DND-41 (cell line): ENCODE data around the gene PHF2.

ENCODE experiments used
- ATAC-seq: fragments of 200-7000 bp; cut with Tn5 transposase; 3 replicates; pipeline ENCODE4 v1.9.1; 2021; ENCODE audit warnings: low read depth; ENCODE audit not compliant: insufficient read depth
- DNase-seq: peaks from one replicate; pipeline ENCODE4 v3.0.0-alpha.2; 2020
- H2AFZ ChIP-seq: 2 replicates; pipeline ENCODE4 v1.6.0; 2012; ENCODE audit warnings: low read depth, low read length
- H3K27ac ChIP-seq: 2 replicates; pipeline ENCODE4 v1.5.1; 2012; ENCODE audit warnings: low read length, inconsistent platforms
- H3K27me3 ChIP-seq: fragments of 200-600 bp; sonication (generic); 2 replicates; pipeline ENCODE4 v1.6.0; 2012; ENCODE audit warnings: low read length, mild to moderate bottlenecking, inconsistent platforms; ENCODE audit not compliant: insufficient read depth, poor library complexity
- H3K36me3 ChIP-seq: 2 replicates; pipeline ENCODE4 v1.5.1; 2012; ENCODE audit warnings: low read length, inconsistent platforms; ENCODE audit not compliant: insufficient read depth
- H3K4me1 ChIP-seq: 2 replicates; pipeline ENCODE4 v1.5.1; 2012; ENCODE audit warnings: mild to moderate bottlenecking, low read length; ENCODE audit not compliant: insufficient read depth
- H3K4me2 ChIP-seq: 2 replicates; pipeline ENCODE4 v1.6.0; 2012; ENCODE audit warnings: mild to moderate bottlenecking, moderate library complexity, low read length, inconsistent platforms; ENCODE audit not compliant: insufficient read depth
- H3K4me3 ChIP-seq, 2 experiments: fragments of 200-600 bp in 1 of 2; shearing (Covaris generic) in 1 of 2; 2 replicates each; pipeline ENCODE4 v1.5.1; 2012 to 2016; ENCODE audit warnings: inconsistent platforms in 2 of 2, low read length in 2 of 2, mild to moderate bottlenecking in 2 of 2, low read depth in 1 of 2, moderate library complexity in 1 of 2
- H3K79me2 ChIP-seq: 2 replicates; pipeline ENCODE4 v1.6.0; 2012; ENCODE audit warnings: low read length, inconsistent platforms; ENCODE audit not compliant: insufficient read depth
- H3K9ac ChIP-seq: 2 replicates; pipeline ENCODE4 v1.6.0; 2012; ENCODE audit warnings: low read depth, mild to moderate bottlenecking, inconsistent platforms, low read length, moderate library complexity
- H3K9me3 ChIP-seq: 2 replicates; pipeline ENCODE4 v1.5.1; 2012; ENCODE audit warnings: low read length, moderate library complexity, mild to moderate bottlenecking, inconsistent platforms; ENCODE audit not compliant: insufficient read depth, severe bottlenecking
- H4K20me1 ChIP-seq: 2 replicates; pipeline ENCODE4 v1.6.0; 2012; ENCODE audit warnings: low read length; ENCODE audit not compliant: insufficient read depth
- CTCF ChIP-seq: IDR thresholded peaks from 2 replicates; pipeline ENCODE4 v1.5.1; 2012; ENCODE audit warnings: borderline replicate concordance, low read length, moderate library complexity, mild to moderate bottlenecking; ENCODE audit not compliant: poor library complexity, severe bottlenecking; ENCODE audit errors: extremely low read depth
- EZH2 ChIP-seq: IDR thresholded peaks from 3 replicates; pipeline ENCODE4 v1.6.1; 2012; ENCODE audit warnings: borderline replicate concordance, low read depth, mild to moderate bottlenecking, moderate library complexity, low read length, inconsistent platforms; ENCODE audit not compliant: severe bottlenecking

The PHF2 gene

GRCh38 chr9:93588641-93589609 is 12.5 kb downstream of the PHF2 start:
- no peak overlapping the region for H3K4me2 ChIP-seq
- no peak overlapping the region for H2AFZ ChIP-seq
- H3K79me2 ChIP-seq, result peaks cover 99% of the 10 kb centered on the region
- H3K9ac ChIP-seq, result no peak overlapping the region
- ATAC-seq, result no peak
- no peak for TF ChIP-seq EZH2
- no peak for TF ChIP-seq CTCF
- H3K27ac ChIP-seq, result no peak overlapping the region
- peaks cover 93% of the 10 kb centered on the region for H4K20me1 ChIP-seq
- H3K4me3 ChIP-seq, result no peak overlapping the region
- no peaks in the 10 kb centered on the region for H3K27me3 ChIP-seq
- no peak for DNase-seq
- H3K36me3 ChIP-seq, result no peaks in the 10 kb centered on the region
- no peaks in the 10 kb centered on the region for H3K4me1 ChIP-seq
- H3K9me3 ChIP-seq, result no peaks in the 10 kb centered on the region

GRCh38 chr9:93589688-93590087 is 13.3 kb downstream of the PHF2 start:
- no peak overlapping the region for H2AFZ ChIP-seq
- no peak overlapping the region for H3K4me3 ChIP-seq
- H4K20me1 ChIP-seq, result peaks cover 94% of the 10 kb centered on the region
- no peak overlapping the region for H3K4me2 ChIP-seq
- no peak overlapping the region for H3K27ac ChIP-seq
- no peaks in the 10 kb centered on the region for H3K9me3 ChIP-seq
- no peaks in the 10 kb centered on the region for H3K27me3 ChIP-seq
- TF ChIP-seq CTCF (no peak), EZH2 (no peak)
- ATAC-seq, result no peak
- H3K79me2 ChIP-seq, result peaks cover 99% of the 10 kb centered on the region
- peak; percentile 3 for DNase-seq
- no peak overlapping the region for H3K9ac ChIP-seq
- no peaks in the 10 kb centered on the region for H3K4me1 ChIP-seq
- H3K36me3 ChIP-seq, result no peaks in the 10 kb centered on the region

GRCh38 chr9:93590609-93591234 is 14.3 kb downstream of the PHF2 start:
- TF ChIP-seq CTCF, result no peak
- TF ChIP-seq EZH2, result no peak
- ATAC-seq, result no peak
- no peaks in the 10 kb centered on the region for H3K4me1 ChIP-seq
- H4K20me1 ChIP-seq, result peaks cover 89% of the 10 kb centered on the region
- H3K79me2 ChIP-seq, result peaks cover 99% of the 10 kb centered on the region
- peak; percentile 1 for DNase-seq
- H3K4me2 ChIP-seq, result no peak overlapping the region
- no peaks in the 10 kb centered on the region for H3K9me3 ChIP-seq
- H2AFZ ChIP-seq, result no peak overlapping the region
- no peak overlapping the region for H3K4me3 ChIP-seq
- no peaks in the 10 kb centered on the region for H3K36me3 ChIP-seq
- H3K27ac ChIP-seq, result no peak overlapping the region
- H3K9ac ChIP-seq, result no peak overlapping the region
- H3K27me3 ChIP-seq, result no peaks in the 10 kb centered on the region
